ENCODE data around the gene KANTR. TPM values are rescaled to one million over a fixed set of nuclear protein-coding genes. Genes with fewer than 3 reads are reported as not detected.
A peak's percentile ranks its signal among the peaks of the same experiment; 100 is the strongest.

Gene KANTR
- total RNA-seq, 2 experiments from 2014 or later = 6.2 to 14.4 TPM

GRCh38 chrX:53073115-53073586 lies 20.8 kb upstream of the KANTR start:
- H3K36me3 Mint-ChIP-seq = no peaks in the 10 kb centered on the region
- H3K4me3 Mint-ChIP-seq = no peak overlapping the region
- H3K9me3 Mint-ChIP-seq (ENCODE audit: low read depth) = no peaks in the 10 kb centered on the region
- no peaks in the 10 kb centered on the region for H3K27me3 Mint-ChIP-seq
- DNase-seq (no peak), ATAC-seq (no peak)
- CTCF ChIA-PET = interaction anchor here (0.8 to 1.4 kb wide), 3 partner anchors 14 to 19 kb away, joined by 3 to 8 read pairs (median 3); no protein-coding TSS in a partner anchor
- H3K4me1 Mint-ChIP-seq = peaks cover 16% of the 10 kb centered on the region
- peak overlapping the region; percentile 73 for H3K27ac Mint-ChIP-seq

- no peaks in the 10 kb centered on the region for H3K9me3 Mint-ChIP-seq (ENCODE audit: low read depth)
- DNase-seq (no peak), ATAC-seq (no peak)
- H3K4me1 Mint-ChIP-seq = peaks cover 16% of the 10 kb centered on the region
- H3K27me3 Mint-ChIP-seq = no peaks in the 10 kb centered on the region
- H3K27ac Mint-ChIP-seq = no peak overlapping the region
- no peak overlapping the region for H3K4me3 Mint-ChIP-seq
- CTCF ChIA-PET = no interaction called here
- H3K36me3 Mint-ChIP-seq = no peaks in the 10 kb centered on the region
These were observed 18.9 kb upstream of the KANTR start for GRCh38 chrX:53075011-53075410.

GRCh38 chrX:53076671-53077070 lies 17.3 kb upstream of the KANTR start:
- no peaks in the 10 kb centered on the region for H3K9me3 Mint-ChIP-seq (ENCODE audit: low read depth)
- no peaks in the 10 kb centered on the region for H3K36me3 Mint-ChIP-seq
- DNase-seq (no peak), ATAC-seq (no peak)
- CTCF ChIA-PET = interaction anchor here (1.8 kb wide), 1 partner anchor 13 kb away, joined by 8 read pairs; no protein-coding TSS in a partner anchor
- H3K27me3 Mint-ChIP-seq = no peaks in the 10 kb centered on the region
- peaks cover 18% of the 10 kb centered on the region for H3K4me1 Mint-ChIP-seq
- H3K27ac Mint-ChIP-seq = no peak overlapping the region
- H3K4me3 Mint-ChIP-seq = no peak overlapping the region

GRCh38 chrX:53077207-53078197 lies 16.4 kb upstream of the KANTR start:
- Mint-ChIP-seq H3K27me3 (no peaks in the 10 kb centered on the region), H3K36me3 (no peaks in the 10 kb centered on the region), H3K27ac (no peak overlapping the region), H3K4me1 (peaks cover 13% of the 10 kb centered on the region), H3K4me3 (no peak overlapping the region), H3K9me3 (ENCODE audit: low read depth) (no peaks in the 10 kb centered on the region)
- ATAC-seq (no peak), DNase-seq (no peak)
- CTCF ChIA-PET = interaction anchor here (1.8 kb wide), 1 partner anchor 12 kb away, joined by 8 read pairs; no protein-coding TSS in a partner anchor

- Mint-ChIP-seq H3K27me3 (no peaks in the 10 kb centered on the region), H3K4me3 (no peak overlapping the region), H3K36me3 (no peaks in the 10 kb centered on the region), H3K4me1 (peaks cover 22% of the 10 kb centered on the region), H3K27ac (no peak overlapping the region), H3K9me3 (ENCODE audit: low read depth) (no peaks in the 10 kb centered on the region)
- ATAC-seq = no peak
- no peak for DNase-seq
- CTCF ChIA-PET = no interaction called here
These were observed 15.0 kb upstream of the KANTR start for GRCh38 chrX:53078943-53079342.

- Mint-ChIP-seq H3K9me3 (ENCODE audit: low read depth) (no peaks in the 10 kb centered on the region), H3K4me1 (peaks cover 33% of the 10 kb centered on the region), H3K27ac (peak overlapping the region; percentile 79), H3K27me3 (no peaks in the 10 kb centered on the region), H3K4me3 (peak overlapping the region; percentile 65), H3K36me3 (peaks cover 14% of the 10 kb centered on the region)
- DNase-seq (no peak), ATAC-seq (no peak)
- CTCF ChIA-PET = interaction anchor here (1.7 kb wide), 1 partner anchor 9 kb away, joined by 9 read pairs; no protein-coding TSS in a partner anchor
These were observed 13.0 kb upstream of the KANTR start for GRCh38 chrX:53080628-53081580.

- no peaks in the 10 kb centered on the region for H3K9me3 Mint-ChIP-seq (ENCODE audit: low read depth)
- peak; percentile 87 for ATAC-seq
- peaks cover 41% of the 10 kb centered on the region for H3K4me1 Mint-ChIP-seq
- CTCF ChIA-PET = interaction anchor here (1.7 kb wide), 1 partner anchor 10 kb away, joined by 9 read pairs; no protein-coding TSS in a partner anchor
- peak within 1 kb of the TSS; percentile 96 for H3K27ac Mint-ChIP-seq
- H3K4me3 Mint-ChIP-seq = peak within 1 kb of the TSS; percentile 87
- DNase-seq = peak; percentile 95
- H3K36me3 Mint-ChIP-seq = peaks cover 18% of the 10 kb centered on the region
- H3K27me3 Mint-ChIP-seq = no peaks in the 10 kb centered on the region
These were observed 11.8 kb upstream of the KANTR start, which contains the start of gene TSPYL2 for GRCh38 chrX:53081925-53082772. Gene TSPYL2 (plus strand): TSS chrX:53082367. CDS start chrX:53082499, 132 bp downstream.

- Mint-ChIP-seq H3K4me3 (peak overlapping the region; percentile 87), H3K9me3 (ENCODE audit: low read depth) (no peaks in the 10 kb centered on the region), H3K36me3 (peaks cover 19% of the 10 kb centered on the region), H3K27ac (peak overlapping the region; percentile 79), H3K27me3 (no peaks in the 10 kb centered on the region), H3K4me1 (peaks cover 42% of the 10 kb centered on the region)
- CTCF ChIA-PET = no interaction called here
- DNase-seq (no peak), ATAC-seq (no peak)
These were observed 10.9 kb upstream of the KANTR start for GRCh38 chrX:53082773-53083616.

- Mint-ChIP-seq H3K36me3 (peaks cover 23% of the 10 kb centered on the region), H3K9me3 (ENCODE audit: low read depth) (no peaks in the 10 kb centered on the region), H3K4me1 (peaks cover 51% of the 10 kb centered on the region), H3K27ac (peak overlapping the region; percentile 14), H3K4me3 (no peak overlapping the region), H3K27me3 (no peaks in the 10 kb centered on the region)
- no peak for ATAC-seq
- no peak for DNase-seq
- CTCF ChIA-PET = no interaction called here
These were observed 9.8 kb upstream of the KANTR start for GRCh38 chrX:53084043-53084570.

GRCh38 chrX:53084863-53085262 lies 9.1 kb upstream of the KANTR start:
- Mint-ChIP-seq H3K4me3 (no peak overlapping the region), H3K36me3 (peaks cover 23% of the 10 kb centered on the region), H3K27ac (no peak overlapping the region), H3K27me3 (no peaks in the 10 kb centered on the region), H3K4me1 (peaks cover 54% of the 10 kb centered on the region), H3K9me3 (ENCODE audit: low read depth) (no peaks in the 10 kb centered on the region)
- DNase-seq (no peak), ATAC-seq (no peak)
- CTCF ChIA-PET = no interaction called here

- Mint-ChIP-seq H3K27me3 (no peaks in the 10 kb centered on the region), H3K4me3 (no peak overlapping the region), H3K4me1 (peaks cover 54% of the 10 kb centered on the region), H3K9me3 (ENCODE audit: low read depth) (no peaks in the 10 kb centered on the region), H3K36me3 (peaks cover 23% of the 10 kb centered on the region), H3K27ac (peak overlapping the region; percentile 8)
- ATAC-seq (no peak), DNase-seq (no peak)
- CTCF ChIA-PET = no interaction called here
These were observed 8.2 kb upstream of the KANTR start for GRCh38 chrX:53085661-53086229.

Measured in activated CD8-positive, alpha-beta memory T cell treated with anti-CD3 and anti-CD28 coated beads, Interleukin-2, amount 10 ng/mL, durations not matched to agents 7 days and 5 days (primary cell).